HepG2 (cell line): Measurements from ENCODE around the gene ARF5. TPM values are rescaled to one million over a fixed set of nuclear protein-coding genes. Genes with fewer than 3 reads are reported as not detected.

Source experiments
- ATAC-seq: fragments of 200-7000 bp; cut with Tn5 transposase; 3 replicates; pipeline ENCODE4 v1.9.1; 2020; ENCODE audit warnings: mild to moderate bottlenecking, moderate library complexity
- BruUV-seq: library from RNA; stranded (reverse); fragments of 400-500 nt; replicated peaks from 2 replicates; lab custom pipeline; 2021; lab: Mats Ljungman, UMichigan
- CTCF ChIA-PET: fragments of 300-600 bp; formaldehyde crosslinking; extraction: SDS; loops from one replicate; lab custom pipeline; 2021; ENCODE audit warnings: low total read pairs, inconsistent platforms, low intra/inter-chr PET ratio; lab: Yijun Ruan, JAX
- POLR2A ChIA-PET: fragments of 350-600 bp; sonication (Branson Sonifier 250); formaldehyde crosslinking; loops from one replicate; lab custom pipeline; 2020; ENCODE audit warnings: antibody characterized with exemption, inconsistent platforms; lab: Yijun Ruan, JAX
- DNase-seq: peaks from one replicate; pipeline ENCODE4 v3.0.0-alpha.2; 2015; ENCODE audit warnings: low spot score
- FAIRE-seq: peaks from 3 replicates; lab custom pipeline; 2011; peaks lifted over from hg19 to GRCh38; lab: Jason Lieb, UNC
- H2AFZ ChIP-seq: one replicate; pipeline ENCODE4 v1.6.1; 2011; ENCODE audit warnings: low read length, inconsistent platforms
- H3K27ac ChIP-seq: fragments of 300-600 bp; 3 replicates; pipeline ENCODE4 v1.8.0; 2011; ENCODE audit warnings: mixed run types, mild to moderate bottlenecking, mixed read lengths, low read length, inconsistent platforms; ENCODE audit not compliant: insufficient read depth; ENCODE audit errors: extremely low read length
- H3K27me3 ChIP-seq, 2 experiments: fragments of 200-600 bp in 1 of 2; 2 replicates in 1 of 2; 3 replicates in 1 of 2; pipeline versions ENCODE4 v1.6.0 to v1.8.0; 2011; ENCODE audit warnings: low read length in 2 of 2, mild to moderate bottlenecking in 2 of 2, moderate library complexity in 2 of 2, inconsistent platforms in 1 of 2; ENCODE audit not compliant: insufficient read depth in 2 of 2, control insufficient read depth in 1 of 2
- H3K36me3 ChIP-seq, 2 experiments: fragments of 200-600 bp in 1 of 2; replicated peaks in 1 of 2; 2 replicates in 1 of 2; 3 replicates in 1 of 2; pipeline versions ENCODE4 v1.5.1 to v1.8.0; 2011; ENCODE audit warnings: low read length in 2 of 2, inconsistent platforms in 1 of 2; ENCODE audit not compliant: insufficient read depth in 2 of 2, control insufficient read depth in 1 of 2
- H3K4me1 ChIP-seq: 2 replicates; pipeline ENCODE4 v1.5.1; 2012; ENCODE audit warnings: low read length, inconsistent platforms; ENCODE audit not compliant: insufficient read depth
- H3K4me2 ChIP-seq: 2 replicates; pipeline ENCODE4 v1.6.0; 2011; ENCODE audit warnings: low read depth, low read length, inconsistent platforms
- H3K4me3 ChIP-seq, 3 experiments: fragments of 200-600 bp in 1 of 3; sonication (generic), shearing (Covaris generic) in 1 of 3; replicated peaks in 1 of 3; 2 replicates each; pipeline ENCODE4 v1.5.1; 2011 to 2016; ENCODE audit warnings: low read length in 3 of 3, inconsistent platforms in 2 of 3, low read depth in 2 of 3, mild to moderate bottlenecking in 2 of 3, control low read depth in 1 of 3, mixed read lengths in 1 of 3; ENCODE audit not compliant: insufficient read depth in 1 of 3
- H3K79me2 ChIP-seq: one replicate; pipeline ENCODE4 v1.6.1; 2011; ENCODE audit warnings: low read length, inconsistent platforms; ENCODE audit not compliant: insufficient read depth
- H3K9ac ChIP-seq: 2 replicates; pipeline ENCODE4 v1.6.0; 2011; ENCODE audit warnings: mild to moderate bottlenecking, low read depth, low read length, inconsistent platforms; ENCODE audit not compliant: insufficient read depth
- H3K9me3 ChIP-seq: 2 replicates; pipeline ENCODE4 v1.5.1; 2012; ENCODE audit warnings: mild to moderate bottlenecking, low read length
- H4K20me1 ChIP-seq: 2 replicates; pipeline ENCODE4 v1.6.0; 2011; ENCODE audit warnings: inconsistent platforms, mild to moderate bottlenecking, low read length, moderate library complexity; ENCODE audit not compliant: insufficient read depth
- CBFB ChIP-seq: sonication (generic); formaldehyde crosslinking; IDR thresholded peaks from 2 replicates; pipeline ENCODE4 v1.4.0; 2020; ENCODE audit warnings: missing genetic modification reagents
- CBX1 ChIP-seq: IDR thresholded peaks from one replicate; pipeline ENCODE4 v1.6.1; 2016; ENCODE audit warnings: antibody characterized with exemption, low read depth
- FOXK1 ChIP-seq: sonication (generic); formaldehyde crosslinking; IDR thresholded peaks from 2 replicates; pipeline ENCODE4 v1.4.0; 2020; ENCODE audit warnings: low read depth, missing genetic modification reagents, borderline replicate concordance
- ISL2 ChIP-seq: sonication (generic); formaldehyde crosslinking; IDR thresholded peaks from 2 replicates; pipeline ENCODE4 v1.5.0; 2020; ENCODE audit warnings: missing genetic modification reagents
- ZNF260 ChIP-seq: sonication (generic); formaldehyde crosslinking; IDR thresholded peaks from 2 replicates; pipeline ENCODE4 v1.4.0; 2020; ENCODE audit warnings: missing genetic modification reagents, low read depth, mild to moderate bottlenecking, borderline replicate concordance
- WGBS: methylation state at CpG from one replicate; pipeline ENCODE4 v1.1.6; 2017; ENCODE audit warnings: low lambda C conversion rate; 5-methylcytosine and 5-hydroxymethylcytosine counted together
- in situ Hi-C: cut with HindIII; loops from 2 replicates; pipeline ENCODE4 v1.10.0; 2017; ENCODE audit warnings: low pct_unique_long_range_greater_than_20kb; ENCODE audit not compliant: extremely low pct_ligation_motif_present
- intact Hi-C: fragments of 100-400 bp; cut with micrococcal nuclease; formaldehyde crosslinking; loops from one replicate; pipeline ENCODE4 v1.10.0; 2022; ENCODE audit not compliant: unreplicated experiment
- polyA plus RNA-seq, 8 experiments: library from polyadenylated mRNA; depleted of rRNA in 3 of 8; stranded (reverse) in 7 of 8; unstranded in 1 of 8; fragments of >200 nt; fragmentation: Illumina TruSeq in 4 of 8; extraction: Trizol in 4 of 8; gene quantifications; 2 replicates each; pipeline versions ENCODE4 v1.2.1 to v1.2.3, GENCODE V29; 2011 to 2016; ENCODE audit warnings: low read depth in 4 of 8, missing spikeins in 1 of 8, mixed read lengths in 1 of 8; ENCODE audit not compliant: insufficient read depth in 1 of 8
- total RNA-seq, 5 experiments: library from RNA; depleted of rRNA; stranded (reverse); fragments of >200 nt; fragmentation: Illumina TruSeq; extraction: Trizol; gene quantifications; 2 replicates each; pipeline ENCODE4 v1.2.3, GENCODE V29; 2016; ENCODE audit warnings: low read depth in 1 of 5
- TF ChIP-seq, protein P1 (sequence below): sonication (generic); formaldehyde crosslinking; IDR thresholded peaks from 2 replicates; pipeline ENCODE4 v1.4.0; 2020; ENCODE audit warnings: mild to moderate bottlenecking, missing genetic modification reagents, borderline replicate concordance
- TF ChIP-seq, protein P2 (sequence below): sonication (generic); formaldehyde crosslinking; IDR thresholded peaks from 2 replicates; pipeline ENCODE4 v1.4.0; 2020; ENCODE audit warnings: missing genetic modification reagents, borderline replicate concordance
- TF ChIP-seq, protein P3 (sequence below): IDR thresholded peaks from 2 replicates; pipeline ENCODE4 v1.6.1; 2018; ENCODE audit warnings: missing genetic modification reagents, mild to moderate bottlenecking, missing compliant biosample characterization
- TF ChIP-seq, protein P4 (sequence below): sonication (generic); formaldehyde crosslinking; IDR thresholded peaks from 2 replicates; pipeline ENCODE4 v1.9.0; 2021; ENCODE audit warnings: mild to moderate bottlenecking, missing genetic modification reagents

Gene ARF5
- total and polyA plus RNA-seq, 2 of the 13 experiments (the other 11 are each of a cell fraction or from before 2014, with no cell fraction given): 109 to 135 TPM

DNA sequence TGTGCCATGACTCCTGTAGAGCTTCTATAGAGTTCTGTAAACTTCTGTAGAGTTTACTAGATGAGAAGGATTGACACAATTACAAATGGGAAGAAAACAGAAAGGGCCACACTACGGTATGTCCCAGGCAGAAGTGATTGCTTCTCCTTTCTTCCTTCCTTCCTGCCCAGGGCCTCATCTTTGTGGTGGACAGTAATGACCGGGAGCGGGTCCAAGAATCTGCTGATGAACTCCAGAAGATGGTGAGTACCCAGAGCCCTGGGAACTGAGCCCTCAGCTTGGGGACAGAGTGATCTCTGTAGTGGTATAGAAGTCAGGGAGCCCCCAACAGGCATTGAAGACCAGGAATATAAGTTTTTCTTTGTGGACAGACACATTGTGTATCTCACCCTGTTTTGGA is 1.7 kb downstream of the ARF5 start (continued):
- TF ChIP-seq, protein P1, sequence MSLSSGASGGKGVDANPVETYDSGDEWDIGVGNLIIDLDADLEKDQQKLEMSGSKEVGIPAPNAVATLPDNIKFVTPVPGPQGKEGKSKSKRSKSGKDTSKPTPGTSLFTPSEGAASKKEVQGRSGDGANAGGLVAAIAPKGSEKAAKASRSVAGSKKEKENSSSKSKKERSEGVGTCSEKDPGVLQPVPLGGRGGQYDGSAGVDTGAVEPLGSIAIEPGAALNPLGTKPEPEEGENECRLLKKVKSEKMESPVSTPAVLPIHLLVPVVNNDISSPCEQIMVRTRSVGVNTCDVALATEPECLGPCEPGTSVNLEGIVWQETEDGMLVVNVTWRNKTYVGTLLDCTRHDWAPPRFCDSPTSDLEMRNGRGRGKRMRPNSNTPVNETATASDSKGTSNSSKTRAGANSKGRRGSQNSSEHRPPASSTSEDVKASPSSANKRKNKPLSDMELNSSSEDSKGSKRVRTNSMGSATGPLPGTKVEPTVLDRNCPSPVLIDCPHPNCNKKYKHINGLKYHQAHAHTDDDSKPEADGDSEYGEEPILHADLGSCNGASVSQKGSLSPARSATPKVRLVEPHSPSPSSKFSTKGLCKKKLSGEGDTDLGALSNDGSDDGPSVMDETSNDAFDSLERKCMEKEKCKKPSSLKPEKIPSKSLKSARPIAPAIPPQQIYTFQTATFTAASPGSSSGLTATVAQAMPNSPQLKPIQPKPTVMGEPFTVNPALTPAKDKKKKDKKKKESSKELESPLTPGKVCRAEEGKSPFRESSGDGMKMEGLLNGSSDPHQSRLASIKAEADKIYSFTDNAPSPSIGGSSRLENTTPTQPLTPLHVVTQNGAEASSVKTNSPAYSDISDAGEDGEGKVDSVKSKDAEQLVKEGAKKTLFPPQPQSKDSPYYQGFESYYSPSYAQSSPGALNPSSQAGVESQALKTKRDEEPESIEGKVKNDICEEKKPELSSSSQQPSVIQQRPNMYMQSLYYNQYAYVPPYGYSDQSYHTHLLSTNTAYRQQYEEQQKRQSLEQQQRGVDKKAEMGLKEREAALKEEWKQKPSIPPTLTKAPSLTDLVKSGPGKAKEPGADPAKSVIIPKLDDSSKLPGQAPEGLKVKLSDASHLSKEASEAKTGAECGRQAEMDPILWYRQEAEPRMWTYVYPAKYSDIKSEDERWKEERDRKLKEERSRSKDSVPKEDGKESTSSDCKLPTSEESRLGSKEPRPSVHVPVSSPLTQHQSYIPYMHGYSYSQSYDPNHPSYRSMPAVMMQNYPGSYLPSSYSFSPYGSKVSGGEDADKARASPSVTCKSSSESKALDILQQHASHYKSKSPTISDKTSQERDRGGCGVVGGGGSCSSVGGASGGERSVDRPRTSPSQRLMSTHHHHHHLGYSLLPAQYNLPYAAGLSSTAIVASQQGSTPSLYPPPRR: no peak
- TF ChIP-seq FOXK1 (CRISPR knock-in tag): no peak
- TF ChIP-seq CBX1: no peak

DNA sequence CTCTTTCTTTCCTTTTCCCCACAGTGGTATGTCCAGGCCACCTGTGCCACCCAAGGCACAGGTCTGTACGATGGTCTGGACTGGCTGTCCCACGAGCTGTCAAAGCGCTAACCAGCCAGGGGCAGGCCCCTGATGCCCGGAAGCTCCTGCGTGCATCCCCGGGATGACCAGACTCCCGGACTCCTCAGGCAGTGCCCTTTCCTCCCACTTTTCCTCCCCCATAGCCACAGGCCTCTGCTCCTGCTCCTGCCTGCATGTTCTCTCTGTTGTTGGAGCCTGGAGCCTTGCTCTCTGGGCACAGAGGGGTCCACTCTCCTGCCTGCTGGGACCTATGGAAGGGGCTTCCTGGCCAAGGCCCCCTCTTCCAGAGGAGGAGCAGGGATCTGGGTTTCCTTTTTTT is 3.0 kb downstream of the ARF5 start:
- Histone ChIP-seq H3K27me3 (no peaks in the 10 kb centered on the region; a peak in 2 of 5 replicates), H3K36me3 (peaks cover 7 to 15% of the 10 kb centered on the region in 2 experiments; a peak in 4 of 5 replicates), H3K4me1 (peaks cover 31% of the 10 kb centered on the region), H3K4me3 (no peak overlapping the region), H3K79me2 (no peaks in the 10 kb centered on the region), H3K9me3 (no peaks in the 10 kb centered on the region), H3K27ac (no peak overlapping the region), H3K4me2 (no peak overlapping the region), H3K9ac (no peak overlapping the region), H4K20me1 (no peaks in the 10 kb centered on the region), H2AFZ (no peak overlapping the region)
- FAIRE-seq: no peak
- CTCF ChIA-PET: no interaction called here
- no TSS peak for BruUV-seq
- POLR2A ChIA-PET: no interaction called here
- in situ Hi-C loops: loop anchor here (5.0 kb wide), 1 partner anchor 61 kb away; the partner anchor contains the start of gene SND1
- ATAC-seq: no peak
- 95% methylated on average over 5 of the region's 7 CpGs for WGBS
- intact Hi-C loops: no loop called here
- no peak for DNase-seq
- TF ChIP-seq ISL2 (CRISPR knock-in tag): no peak
- no peak for TF ChIP-seq ZNF260
- TF ChIP-seq, protein P2, sequence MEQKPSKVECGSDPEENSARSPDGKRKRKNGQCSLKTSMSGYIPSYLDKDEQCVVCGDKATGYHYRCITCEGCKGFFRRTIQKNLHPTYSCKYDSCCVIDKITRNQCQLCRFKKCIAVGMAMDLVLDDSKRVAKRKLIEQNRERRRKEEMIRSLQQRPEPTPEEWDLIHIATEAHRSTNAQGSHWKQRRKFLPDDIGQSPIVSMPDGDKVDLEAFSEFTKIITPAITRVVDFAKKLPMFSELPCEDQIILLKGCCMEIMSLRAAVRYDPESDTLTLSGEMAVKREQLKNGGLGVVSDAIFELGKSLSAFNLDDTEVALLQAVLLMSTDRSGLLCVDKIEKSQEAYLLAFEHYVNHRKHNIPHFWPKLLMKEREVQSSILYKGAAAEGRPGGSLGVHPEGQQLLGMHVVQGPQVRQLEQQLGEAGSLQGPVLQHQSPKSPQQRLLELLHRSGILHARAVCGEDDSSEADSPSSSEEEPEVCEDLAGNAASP (CRISPR knock-in tag): no peak
- TF ChIP-seq CBFB (CRISPR knock-in tag): no peak
- TF ChIP-seq, protein P3, sequence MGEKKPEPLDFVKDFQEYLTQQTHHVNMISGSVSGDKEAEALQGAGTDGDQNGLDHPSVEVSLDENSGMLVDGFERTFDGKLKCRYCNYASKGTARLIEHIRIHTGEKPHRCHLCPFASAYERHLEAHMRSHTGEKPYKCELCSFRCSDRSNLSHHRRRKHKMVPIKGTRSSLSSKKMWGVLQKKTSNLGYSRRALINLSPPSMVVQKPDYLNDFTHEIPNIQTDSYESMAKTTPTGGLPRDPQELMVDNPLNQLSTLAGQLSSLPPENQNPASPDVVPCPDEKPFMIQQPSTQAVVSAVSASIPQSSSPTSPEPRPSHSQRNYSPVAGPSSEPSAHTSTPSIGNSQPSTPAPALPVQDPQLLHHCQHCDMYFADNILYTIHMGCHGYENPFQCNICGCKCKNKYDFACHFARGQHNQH (CRISPR knock-in tag): no peak
- TF ChIP-seq, protein P4, sequence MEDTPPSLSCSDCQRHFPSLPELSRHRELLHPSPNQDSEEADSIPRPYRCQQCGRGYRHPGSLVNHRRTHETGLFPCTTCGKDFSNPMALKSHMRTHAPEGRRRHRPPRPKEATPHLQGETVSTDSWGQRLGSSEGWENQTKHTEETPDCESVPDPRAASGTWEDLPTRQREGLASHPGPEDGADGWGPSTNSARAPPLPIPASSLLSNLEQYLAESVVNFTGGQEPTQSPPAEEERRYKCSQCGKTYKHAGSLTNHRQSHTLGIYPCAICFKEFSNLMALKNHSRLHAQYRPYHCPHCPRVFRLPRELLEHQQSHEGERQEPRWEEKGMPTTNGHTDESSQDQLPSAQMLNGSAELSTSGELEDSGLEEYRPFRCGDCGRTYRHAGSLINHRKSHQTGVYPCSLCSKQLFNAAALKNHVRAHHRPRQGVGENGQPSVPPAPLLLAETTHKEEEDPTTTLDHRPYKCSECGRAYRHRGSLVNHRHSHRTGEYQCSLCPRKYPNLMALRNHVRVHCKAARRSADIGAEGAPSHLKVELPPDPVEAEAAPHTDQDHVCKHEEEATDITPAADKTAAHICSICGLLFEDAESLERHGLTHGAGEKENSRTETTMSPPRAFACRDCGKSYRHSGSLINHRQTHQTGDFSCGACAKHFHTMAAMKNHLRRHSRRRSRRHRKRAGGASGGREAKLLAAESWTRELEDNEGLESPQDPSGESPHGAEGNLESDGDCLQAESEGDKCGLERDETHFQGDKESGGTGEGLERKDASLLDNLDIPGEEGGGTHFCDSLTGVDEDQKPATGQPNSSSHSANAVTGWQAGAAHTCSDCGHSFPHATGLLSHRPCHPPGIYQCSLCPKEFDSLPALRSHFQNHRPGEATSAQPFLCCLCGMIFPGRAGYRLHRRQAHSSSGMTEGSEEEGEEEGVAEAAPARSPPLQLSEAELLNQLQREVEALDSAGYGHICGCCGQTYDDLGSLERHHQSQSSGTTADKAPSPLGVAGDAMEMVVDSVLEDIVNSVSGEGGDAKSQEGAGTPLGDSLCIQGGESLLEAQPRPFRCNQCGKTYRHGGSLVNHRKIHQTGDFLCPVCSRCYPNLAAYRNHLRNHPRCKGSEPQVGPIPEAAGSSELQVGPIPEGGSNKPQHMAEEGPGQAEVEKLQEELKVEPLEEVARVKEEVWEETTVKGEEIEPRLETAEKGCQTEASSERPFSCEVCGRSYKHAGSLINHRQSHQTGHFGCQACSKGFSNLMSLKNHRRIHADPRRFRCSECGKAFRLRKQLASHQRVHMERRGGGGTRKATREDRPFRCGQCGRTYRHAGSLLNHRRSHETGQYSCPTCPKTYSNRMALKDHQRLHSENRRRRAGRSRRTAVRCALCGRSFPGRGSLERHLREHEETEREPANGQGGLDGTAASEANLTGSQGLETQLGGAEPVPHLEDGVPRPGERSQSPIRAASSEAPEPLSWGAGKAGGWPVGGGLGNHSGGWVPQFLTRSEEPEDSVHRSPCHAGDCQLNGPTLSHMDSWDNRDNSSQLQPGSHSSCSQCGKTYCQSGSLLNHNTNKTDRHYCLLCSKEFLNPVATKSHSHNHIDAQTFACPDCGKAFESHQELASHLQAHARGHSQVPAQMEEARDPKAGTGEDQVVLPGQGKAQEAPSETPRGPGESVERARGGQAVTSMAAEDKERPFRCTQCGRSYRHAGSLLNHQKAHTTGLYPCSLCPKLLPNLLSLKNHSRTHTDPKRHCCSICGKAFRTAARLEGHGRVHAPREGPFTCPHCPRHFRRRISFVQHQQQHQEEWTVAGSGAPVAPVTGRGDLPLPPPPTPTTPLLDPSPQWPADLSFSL (CRISPR knock-in tag): no peak
